Erythroblast (primary cell): Measurements from ENCODE around the gene SETBP1.

ENCODE experiments used
- GATA1 ChIP-seq: IDR thresholded peaks from 2 replicates; pipeline ENCODE4 v1.6.1; 2011; ENCODE audit warnings: low read depth, mild to moderate bottlenecking, control low read depth, low read length, moderate library complexity
- POLR2A ChIP-seq: IDR thresholded peaks from 2 replicates; pipeline ENCODE4 v1.6.1; 2011; ENCODE audit warnings: mild to moderate bottlenecking, low read length

DNA sequence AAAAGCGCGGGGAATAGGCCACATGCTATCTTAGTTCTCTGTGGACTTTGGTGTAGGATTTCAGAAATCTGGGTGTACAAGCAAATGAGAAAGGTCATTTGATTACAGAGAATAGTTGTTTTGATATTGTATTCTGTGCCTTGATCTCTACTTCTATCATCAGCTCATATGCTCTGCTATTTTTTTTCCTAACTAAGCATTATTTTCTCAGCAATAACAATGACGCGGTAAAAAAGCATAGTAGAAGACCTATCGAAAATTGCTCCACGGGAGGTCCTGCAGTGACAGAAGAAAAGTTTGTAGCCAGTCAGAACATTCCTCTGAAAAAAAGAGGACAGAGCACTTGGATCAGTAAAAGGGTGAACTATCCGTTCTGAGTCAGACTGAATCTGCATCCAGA, 2.8 kb upstream of the SETBP1 start:
- TF ChIP-seq POLR2A (no peak), GATA1 (no peak)
